Colonic mucosa (tissue), 4 donors: ENCODE results near the gene KCNMB4. TPM values are rescaled to one million over a fixed set of nuclear protein-coding genes. Genes with fewer than 3 reads are reported as not detected.

Experiments used
- DNase-seq: peaks from one replicate; pipeline ENCODE4 v3.0.0-alpha.2; 2020
- H3K27ac ChIP-seq: fragments of 200-600 bp; one replicate; pipeline ENCODE4 v1.8.0; 2021
- H3K27me3 ChIP-seq: fragments of 200-600 bp; one replicate; pipeline ENCODE4 v1.8.0; 2021
- H3K36me3 ChIP-seq: fragments of 200-600 bp; one replicate; pipeline ENCODE4 v1.8.0; 2021
- H3K4me1 ChIP-seq: fragments of 200-600 bp; one replicate; pipeline ENCODE4 v1.8.0; 2021; ENCODE audit warnings: mild to moderate bottlenecking
- H3K4me3 ChIP-seq: fragments of 200-600 bp; one replicate; pipeline ENCODE4 v1.8.0; 2021
- H3K9ac ChIP-seq, 2 donors: one replicate each; pipeline ENCODE4 v1.7.0; 2013; ENCODE audit warnings: control low read depth in 2 of 2, low read depth in 2 of 2, low read length in 2 of 2
- H3K9me3 ChIP-seq: fragments of 200-600 bp; one replicate; pipeline ENCODE4 v1.8.0; 2021
- CTCF ChIP-seq: fragments of 200-600 bp; IDR thresholded peaks from one replicate; pipeline ENCODE4 v1.8.0; 2022; ENCODE audit warnings: antibody characterized with exemption, mild to moderate bottlenecking
- intact Hi-C: fragments of 100-400 bp; cut with DNase I; formaldehyde crosslinking; loops from one replicate; pipeline ENCODE4 v1.14.1; 2022
- total RNA-seq, 2 donors: library from RNA; stranded (reverse); fragmentation: NEBNext Ultra II Directional in 1 of 2; extraction: Animal tissue kit (Norgen Biotek cat#: 25700) in 1 of 2; gene quantifications; one replicate each; pipeline ENCODE4 v1.2.1, GENCODE V29; 2021
- donor health status: healthy.
- donor health status: DM: no; HTN: no; CAD: no.
- donor health status: DM: no; HTN: no; CAD: no.

Gene KCNMB4
- total RNA-seq, 2 donors from 2014 or later, result 0.35 to 1.3 TPM

- Histone ChIP-seq H3K9me3 (no peaks in the 10 kb centered on the region), H3K4me1 (no peaks in the 10 kb centered on the region), H3K27ac (no peak overlapping the region), H3K27me3 (no peaks in the 10 kb centered on the region), H3K36me3 (no peaks in the 10 kb centered on the region), H3K4me3 (no peak overlapping the region), H3K9ac (no peak overlapping the region)
- intact Hi-C loops, result no loop called here
- TF ChIP-seq CTCF, result no peak
- DNase-seq, result no peak
Observed at GRCh38 chr12:70443062-70443673, 77.1 kb downstream of the KCNMB4 start.

GRCh38 chr12:70444903-70445302, 78.8 kb downstream of the KCNMB4 start:
- DNase-seq, result no peak
- Histone ChIP-seq H3K9ac (no peak overlapping the region), H3K27me3 (no peaks in the 10 kb centered on the region), H3K36me3 (no peaks in the 10 kb centered on the region), H3K4me1 (no peaks in the 10 kb centered on the region), H3K4me3 (no peak overlapping the region), H3K9me3 (no peaks in the 10 kb centered on the region), H3K27ac (no peak overlapping the region)
- intact Hi-C loops, result no loop called here
- TF ChIP-seq CTCF, result no peak

GRCh38 chr12:70448371-70448770, 82.3 kb downstream of the KCNMB4 start:
- H3K36me3 ChIP-seq, result no peaks in the 10 kb centered on the region
- no peak overlapping the region for H3K27ac ChIP-seq
- H3K4me3 ChIP-seq, result no peak overlapping the region
- H3K4me1 ChIP-seq, result no peaks in the 10 kb centered on the region
- no peaks in the 10 kb centered on the region for H3K27me3 ChIP-seq
- no peak for DNase-seq
- no peaks in the 10 kb centered on the region for H3K9me3 ChIP-seq
- intact Hi-C loops, result no loop called here
- no peak for TF ChIP-seq CTCF
- no peak overlapping the region for H3K9ac ChIP-seq

- H3K4me1 ChIP-seq, result no peaks in the 10 kb centered on the region
- no peak overlapping the region for H3K9ac ChIP-seq
- no peaks in the 10 kb centered on the region for H3K9me3 ChIP-seq
- no peak overlapping the region for H3K27ac ChIP-seq
- no peak for DNase-seq
- TF ChIP-seq CTCF, result no peak
- H3K27me3 ChIP-seq, result no peaks in the 10 kb centered on the region
- no peaks in the 10 kb centered on the region for H3K36me3 ChIP-seq
- intact Hi-C loops, result no loop called here
- no peak overlapping the region for H3K4me3 ChIP-seq
Observed at GRCh38 chr12:70449074-70449752, 83.1 kb downstream of the KCNMB4 start.

GRCh38 chr12:70449753-70450341, 83.8 kb downstream of the KCNMB4 start:
- intact Hi-C loops, result no loop called here
- no peak for DNase-seq
- H3K27me3 ChIP-seq, result no peaks in the 10 kb centered on the region
- H3K4me3 ChIP-seq, result no peak overlapping the region
- no peak overlapping the region for H3K27ac ChIP-seq
- H3K36me3 ChIP-seq, result no peaks in the 10 kb centered on the region
- no peaks in the 10 kb centered on the region for H3K9me3 ChIP-seq
- no peaks in the 10 kb centered on the region for H3K4me1 ChIP-seq
- TF ChIP-seq CTCF, result no peak
- H3K9ac ChIP-seq, result no peak overlapping the region
